HUES48 (cell line): ENCODE results near the gene SYNGAP1.
"Not testable (repeated sequence)": the region's sequence is repeated elsewhere in the genome, so short reads cannot be mapped to it uniquely, and the experiment has no call there.

Experiments used
- H3K27ac ChIP-seq: one replicate; pipeline ENCODE4 v1.7.0; 2013; ENCODE audit warnings: low read depth, low read length, inconsistent platforms
- H3K27me3 ChIP-seq: 2 replicates; pipeline ENCODE4 v1.6.1; 2013; ENCODE audit warnings: mild to moderate bottlenecking, low read length; ENCODE audit not compliant: control insufficient read depth, insufficient read depth
- H3K36me3 ChIP-seq: 2 replicates; pipeline ENCODE4 v1.6.1; 2013; ENCODE audit warnings: low read length; ENCODE audit not compliant: control insufficient read depth, insufficient read depth
- H3K4me1 ChIP-seq: 2 replicates; pipeline ENCODE4 v1.6.1; 2013; ENCODE audit warnings: mild to moderate bottlenecking, low read length; ENCODE audit not compliant: control insufficient read depth, insufficient read depth
- H3K4me3 ChIP-seq: 2 replicates; pipeline ENCODE4 v1.5.1; 2013; ENCODE audit warnings: mild to moderate bottlenecking, low read depth, low read length
- H3K9ac ChIP-seq: 2 replicates; pipeline ENCODE4 v1.6.1; 2013; ENCODE audit warnings: mild to moderate bottlenecking, low read depth, low read length, moderate library complexity
- H3K9me3 ChIP-seq: 2 replicates; pipeline ENCODE4 v1.6.1; 2013; ENCODE audit warnings: low read length; ENCODE audit not compliant: control insufficient read depth, insufficient read depth

Gene SYNGAP1

DNA sequence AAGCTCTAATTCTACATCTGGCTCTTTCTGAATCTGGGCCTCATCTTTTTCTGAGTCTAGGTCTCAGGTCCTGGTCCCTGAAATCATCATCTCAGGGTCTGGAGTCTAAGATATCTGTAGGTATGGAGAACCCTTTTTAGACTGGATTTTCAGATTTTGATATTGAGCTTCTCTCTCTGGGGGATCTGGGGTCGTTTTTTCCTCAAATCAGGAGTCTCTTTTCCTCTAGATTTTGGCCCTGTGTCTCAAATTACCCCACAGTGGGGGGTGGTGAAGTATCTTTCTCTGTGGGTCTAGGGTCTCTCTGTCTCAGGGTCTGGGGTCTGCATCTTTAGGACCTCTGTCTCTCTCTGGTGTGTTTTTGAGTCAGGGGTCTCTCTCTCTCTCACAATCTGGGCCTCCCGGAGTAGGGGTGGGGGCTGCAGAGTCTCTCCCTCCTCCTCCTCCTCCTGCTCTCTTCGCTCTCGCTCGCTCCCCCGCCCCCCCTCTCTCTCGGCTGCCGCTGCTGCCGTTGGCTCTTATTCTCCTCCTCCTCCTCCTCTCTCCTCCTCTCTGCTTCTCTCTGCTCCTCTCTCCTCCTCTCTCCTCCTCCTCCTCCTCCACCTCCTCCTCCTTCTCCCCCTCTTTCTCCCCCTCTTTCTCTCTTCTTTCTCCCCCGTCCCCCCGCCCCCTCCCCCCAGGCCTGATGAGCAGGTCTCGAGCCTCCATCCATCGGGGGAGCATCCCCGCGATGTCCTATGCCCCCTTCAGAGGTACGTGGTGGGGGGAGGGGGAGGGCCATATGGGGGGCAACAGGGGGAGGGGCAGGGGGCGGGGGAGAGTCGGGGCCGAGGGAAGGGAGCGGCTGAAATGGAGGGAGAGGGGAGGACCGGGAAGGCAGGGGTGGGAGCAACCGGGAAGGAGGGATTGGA is at the start of gene SYNGAP1:
SYNGAP1 (plus strand) TSS at position 486 of the 911 bp plus-strand sequence; CDS start at position 686, 200 bp downstream.
- H3K4me3 ChIP-seq: peak within 1 kb of the TSS; percentile 84
- peaks cover 29% of the 10 kb centered on the region for H3K4me1 ChIP-seq
- H3K9ac ChIP-seq: peak within 1 kb of the TSS; percentile 27; the same call in 1 of the 2 replicates
- no peaks in the 10 kb centered on the region for H3K9me3 ChIP-seq
- H3K27me3 ChIP-seq: no peaks in the 10 kb centered on the region
- H3K27ac ChIP-seq: peak within 1 kb of the TSS; percentile 98
- peaks cover 36% of the 10 kb centered on the region for H3K36me3 ChIP-seq

DNA sequence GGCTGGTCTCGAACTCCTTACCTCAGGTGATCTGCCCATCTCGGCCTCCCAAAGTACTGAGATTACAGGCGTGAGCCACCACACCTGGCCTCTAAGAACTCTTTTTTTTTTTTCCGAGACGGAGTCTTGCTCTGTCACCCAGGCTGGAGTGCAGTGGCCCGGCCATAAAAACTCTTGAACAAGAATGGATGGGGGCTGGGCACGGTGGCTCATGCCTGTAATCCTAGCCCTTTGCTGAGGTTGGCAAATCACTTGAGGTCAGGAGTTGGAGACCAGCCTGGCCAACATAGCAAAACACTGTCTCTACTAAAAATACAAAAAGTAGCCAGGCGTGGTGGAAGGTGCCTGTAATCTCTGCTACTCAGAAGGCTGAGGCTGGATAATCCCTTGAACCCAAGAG is 48.0 kb upstream of the SYNGAP1 start:
- not testable (repeated sequence) for H3K27ac ChIP-seq

DNA sequence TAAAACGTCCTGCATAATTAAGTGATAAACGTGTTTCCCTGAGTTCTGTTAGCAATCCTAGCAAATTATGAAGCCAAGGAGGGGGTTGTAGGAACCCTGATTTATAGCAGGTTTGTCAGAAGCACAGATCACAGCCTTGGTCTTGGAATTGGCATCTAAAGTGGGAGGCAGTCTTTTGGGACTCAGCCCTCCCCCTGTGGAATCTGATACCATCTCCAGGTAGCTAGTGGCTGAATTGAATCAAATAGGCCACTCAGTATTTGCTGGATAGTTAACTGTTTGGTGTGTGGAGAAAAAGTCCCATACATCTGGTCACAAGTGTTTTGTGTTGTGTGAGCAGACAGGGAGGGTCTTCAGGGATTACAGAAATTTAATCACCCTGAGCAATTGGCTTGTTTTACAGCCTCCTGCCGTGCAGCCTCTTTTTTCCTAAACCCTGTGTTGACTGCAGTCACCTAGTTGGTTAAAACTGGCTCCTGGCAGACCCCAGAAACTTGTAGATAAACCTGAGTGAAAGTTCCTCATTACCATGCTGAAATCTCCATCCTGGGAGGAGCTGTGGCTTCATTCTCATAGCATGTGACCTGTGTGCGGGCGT is 47.2 kb upstream of the SYNGAP1 start:
- no peaks in the 10 kb centered on the region for H3K9me3 ChIP-seq
- H3K4me1 ChIP-seq: peaks cover 17% of the 10 kb centered on the region
- H3K36me3 ChIP-seq: no peaks in the 10 kb centered on the region
- H3K27me3 ChIP-seq: no peaks in the 10 kb centered on the region
- peak overlapping the region; percentile 50 for H3K27ac ChIP-seq
- H3K4me3 ChIP-seq: no peak overlapping the region
- H3K9ac ChIP-seq: no peak overlapping the region

More for the DNA sequence above, 48.0 kb upstream of the SYNGAP1 start:
- peaks cover 17% of the 10 kb centered on the region for H3K4me1 ChIP-seq
- H3K9ac ChIP-seq, H3K9me3 ChIP-seq, H3K4me3 ChIP-seq, H3K27me3 ChIP-seq, H3K36me3 ChIP-seq: not testable (repeated sequence)

DNA sequence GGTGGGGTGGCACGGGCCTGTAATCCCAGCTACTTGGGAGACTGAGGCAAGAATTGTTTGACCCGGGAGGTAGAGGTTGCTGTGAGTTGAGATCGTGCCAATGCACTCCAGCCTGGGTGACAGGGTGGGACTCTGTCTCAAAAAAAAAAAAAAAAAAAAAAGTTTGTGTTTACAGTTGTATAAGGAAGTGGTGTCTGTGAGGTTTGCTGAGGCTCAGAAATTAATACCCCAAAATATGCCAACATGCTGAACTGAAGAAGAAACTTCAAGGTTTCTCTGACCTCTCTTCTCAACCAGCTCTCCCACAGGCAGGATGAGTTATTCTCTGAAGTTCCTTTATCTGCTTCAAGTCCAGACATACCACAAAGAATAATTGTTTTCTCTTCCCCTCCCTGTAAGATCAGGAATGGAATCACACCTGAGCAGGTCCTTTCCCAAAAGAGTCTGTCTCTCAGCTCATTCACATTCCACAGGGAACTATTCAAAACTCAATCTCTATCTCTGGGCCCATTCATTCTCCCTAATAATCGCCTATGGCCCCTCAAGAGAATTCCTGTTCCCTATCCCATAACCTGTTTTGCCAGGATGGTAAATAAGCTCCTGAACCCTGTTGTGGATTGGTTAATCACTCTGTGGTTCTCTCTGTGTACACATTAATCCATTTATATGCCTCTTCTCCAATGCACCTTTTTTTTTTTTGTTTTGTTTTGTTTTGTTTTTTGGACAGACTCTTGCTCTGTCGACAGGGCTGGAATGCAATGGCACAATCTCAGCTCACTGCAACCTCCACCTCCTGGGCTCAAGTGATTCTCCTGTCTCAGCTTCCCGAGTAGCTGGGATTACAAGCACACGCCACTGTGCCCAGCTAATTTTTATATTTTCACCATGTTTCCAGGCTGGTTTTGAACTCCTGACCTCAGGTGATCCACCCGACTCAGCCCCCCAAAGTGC is 45.6 kb upstream of the SYNGAP1 start:
- no peak overlapping the region for H3K4me3 ChIP-seq
- peaks cover 17% of the 10 kb centered on the region for H3K4me1 ChIP-seq
- H3K27ac ChIP-seq: no peak overlapping the region
- no peaks in the 10 kb centered on the region for H3K9me3 ChIP-seq
- H3K27me3 ChIP-seq: no peaks in the 10 kb centered on the region
- H3K36me3 ChIP-seq: no peaks in the 10 kb centered on the region
- no peak overlapping the region for H3K9ac ChIP-seq

DNA sequence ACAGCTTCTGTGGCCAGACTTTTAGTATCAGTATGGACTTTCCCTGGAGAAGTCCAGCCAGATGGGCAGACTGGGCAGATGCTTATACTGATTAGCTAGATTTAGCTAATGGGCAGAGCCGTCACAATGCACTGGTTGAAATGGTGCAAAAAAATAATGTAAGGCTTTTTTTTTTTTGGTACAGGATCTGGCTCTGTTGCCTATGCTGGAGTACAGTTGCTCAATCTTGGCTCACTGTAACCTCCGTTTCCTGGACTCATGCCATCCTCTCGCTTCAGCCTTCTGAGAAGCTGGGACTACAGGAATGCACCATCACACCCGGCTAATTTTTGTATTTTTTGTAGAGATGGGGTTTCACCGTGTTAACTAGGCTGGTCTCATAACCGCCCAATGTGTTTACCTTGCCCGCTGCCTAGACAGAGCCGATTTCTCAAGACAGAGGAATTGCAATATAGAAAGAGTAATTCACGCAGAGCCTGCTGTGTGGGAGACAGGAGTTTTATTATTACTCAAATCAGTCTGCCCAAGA is 44.7 kb upstream of the SYNGAP1 start:
- Histone ChIP-seq H3K27me3 (no peaks in the 10 kb centered on the region), H3K4me1 (peaks cover 17% of the 10 kb centered on the region), H3K27ac (no peak overlapping the region), H3K4me3 (no peak overlapping the region), H3K9ac (no peak overlapping the region), H3K9me3 (no peaks in the 10 kb centered on the region), H3K36me3 (no peaks in the 10 kb centered on the region)

DNA sequence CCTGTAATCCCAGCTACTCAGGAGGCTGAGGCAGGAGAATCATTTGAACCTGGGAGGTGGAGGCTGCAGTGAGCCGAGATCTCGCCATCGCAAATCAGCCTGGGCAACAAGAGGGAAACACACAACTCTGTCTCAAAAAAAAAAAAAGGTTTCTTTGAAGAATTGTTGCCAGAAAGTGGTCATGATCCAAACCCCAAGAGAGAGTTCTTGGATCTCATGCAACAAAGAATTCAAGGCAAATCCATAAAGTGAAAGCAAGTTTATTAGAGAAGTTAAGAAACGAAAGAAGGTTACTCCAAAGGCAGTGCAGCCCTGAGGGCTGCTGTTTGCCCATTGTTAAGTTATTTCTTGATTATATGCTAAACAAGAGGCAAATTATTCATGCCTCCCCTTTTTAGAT is 42.7 kb upstream of the SYNGAP1 start:
- Histone ChIP-seq H3K4me1 (peaks cover 14% of the 10 kb centered on the region), H3K4me3 (no peak overlapping the region), H3K27me3 (no peaks in the 10 kb centered on the region), H3K9me3 (no peaks in the 10 kb centered on the region), H3K27ac (no peak overlapping the region), H3K36me3 (no peaks in the 10 kb centered on the region), H3K9ac (no peak overlapping the region)

DNA sequence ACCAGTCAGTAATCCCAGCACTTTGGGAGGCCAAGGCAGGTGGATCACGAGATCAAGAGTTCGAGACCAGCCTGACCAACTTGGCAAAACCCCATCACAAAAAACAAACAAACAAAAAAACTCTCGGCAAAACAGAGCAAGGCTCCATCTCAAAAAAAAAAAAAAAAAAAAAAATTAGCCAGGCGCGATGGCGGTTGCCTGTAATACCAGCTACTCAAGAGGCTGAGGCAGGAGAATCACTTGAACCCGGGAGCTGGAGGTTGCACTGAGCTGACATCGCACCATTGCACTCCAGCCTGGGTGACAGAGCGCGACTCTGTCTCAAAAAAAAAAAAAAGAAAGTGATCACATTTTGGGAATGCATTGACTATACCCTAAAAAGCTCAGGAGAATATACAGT is 40.7 kb upstream of the SYNGAP1 start:
- H3K36me3 ChIP-seq, H3K27me3 ChIP-seq, H3K9me3 ChIP-seq, H3K4me1 ChIP-seq, H3K4me3 ChIP-seq, H3K9ac ChIP-seq, H3K27ac ChIP-seq: not testable (repeated sequence)

DNA sequence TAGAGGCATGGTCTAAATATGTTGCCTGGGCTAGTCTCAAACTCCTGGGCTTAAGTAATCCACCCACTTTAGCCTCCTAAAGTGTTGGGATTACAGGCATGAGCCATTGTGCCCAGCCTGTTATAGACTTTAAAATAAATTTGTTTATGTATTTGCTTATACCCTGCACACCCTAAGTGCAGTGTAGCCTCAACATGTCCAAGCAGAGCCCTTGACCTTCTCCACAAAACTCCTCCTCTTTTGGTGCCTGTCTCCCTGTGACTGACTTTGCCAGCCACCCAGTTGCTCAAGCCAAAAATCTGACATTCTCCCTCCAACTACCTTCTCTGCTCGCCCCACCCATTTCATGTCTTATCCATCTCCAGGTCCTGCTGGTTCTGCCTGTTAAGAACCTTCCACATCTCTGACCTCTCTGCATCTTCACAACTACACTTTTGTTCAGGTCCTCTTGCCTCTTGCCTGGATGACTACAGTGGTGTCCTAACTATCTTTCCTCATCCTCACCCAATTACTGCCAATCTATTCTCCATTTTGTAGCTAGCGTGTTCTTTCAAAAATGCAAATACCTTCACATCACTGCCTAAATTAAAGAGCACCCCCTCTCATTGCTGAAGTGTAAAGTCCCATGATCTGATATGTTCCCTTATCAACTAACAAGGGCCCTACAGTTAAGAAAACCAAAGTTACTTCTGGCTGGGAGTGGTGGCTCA is 39.4 kb upstream of the SYNGAP1 start:
- Histone ChIP-seq H3K9ac (no peak overlapping the region), H3K4me3 (no peak overlapping the region), H3K36me3 (no peaks in the 10 kb centered on the region), H3K27me3 (no peaks in the 10 kb centered on the region), H3K27ac (no peak overlapping the region), H3K4me1 (peaks cover 2% of the 10 kb centered on the region; the same call in 1 of the 2 replicates), H3K9me3 (no peaks in the 10 kb centered on the region)

DNA sequence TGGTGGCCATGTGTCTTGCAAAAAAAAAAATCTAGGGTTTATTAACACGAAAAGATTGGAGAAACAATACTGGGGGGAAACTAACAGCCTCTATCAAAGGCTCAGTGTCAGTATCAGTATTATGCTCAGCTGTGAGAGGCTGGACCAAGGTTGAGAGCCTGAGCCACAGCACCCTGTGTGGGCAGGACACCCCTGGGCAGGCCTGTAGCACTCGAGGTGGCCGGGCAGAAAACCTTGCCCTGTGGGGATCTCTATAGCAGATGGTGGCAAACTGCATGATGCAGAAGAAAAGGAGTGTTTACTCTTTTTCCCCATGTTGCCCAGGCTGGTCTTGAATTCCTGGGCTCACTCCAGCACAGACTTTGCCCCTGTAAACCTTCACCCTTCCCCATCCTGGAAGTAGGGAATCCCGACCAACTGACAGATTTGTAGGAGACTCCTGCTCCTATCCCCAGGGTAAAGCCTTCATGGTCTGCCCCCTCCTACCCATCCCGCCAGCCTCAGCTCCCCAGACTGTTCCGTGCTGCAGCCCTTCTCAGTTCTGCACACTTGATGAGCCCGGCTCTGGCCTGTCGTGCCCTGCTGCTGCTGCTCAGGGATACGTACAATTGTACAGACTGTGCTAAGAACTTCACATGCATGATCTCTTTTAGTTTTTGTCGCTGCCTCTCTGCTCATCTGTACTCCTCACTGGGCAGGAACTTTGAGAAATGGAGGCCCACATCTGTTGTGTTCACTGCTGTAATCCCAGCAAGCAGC is 36.3 kb upstream of the SYNGAP1 start:
- Histone ChIP-seq H3K4me1 (no peaks in the 10 kb centered on the region), H3K4me3 (no peak overlapping the region), H3K9ac (no peak overlapping the region), H3K36me3 (no peaks in the 10 kb centered on the region), H3K9me3 (no peaks in the 10 kb centered on the region), H3K27me3 (no peaks in the 10 kb centered on the region), H3K27ac (no peak overlapping the region)
